GM23338 (cell line): ENCODE results near the gene GRIA3. TPM values are rescaled to one million over a fixed set of nuclear protein-coding genes. Genes with fewer than 3 reads are reported as not detected.

Experiments used
- ATAC-seq: fragments of 200-7000 bp; cut with Tn5 transposase; 3 replicates; pipeline ENCODE4 v1.9.1; 2020
- DNase-seq: peaks from one replicate; pipeline ENCODE4 v3.0.0-alpha.2; 2015; ENCODE audit warnings: low spot score
- H2AFZ ChIP-seq: fragments of 200-600 bp; sonication (generic); 2 replicates; pipeline ENCODE4 v1.8.0; 2016; ENCODE audit warnings: antibody characterized with exemption, mild to moderate bottlenecking, moderate library complexity
- H3F3A ChIP-seq: fragments of 200-600 bp; sonication (generic); replicated peaks from 2 replicates; pipeline ENCODE4 v1.8.0; 2017; ENCODE audit warnings: antibody characterized with exemption, mixed run types, low read depth
- H3K27ac ChIP-seq: fragments of 200-600 bp; sonication (generic); 2 replicates; pipeline ENCODE4 v1.6.1; 2016; ENCODE audit warnings: low read depth
- H3K27me3 ChIP-seq: fragments of 200-600 bp; sonication (generic); 2 replicates; pipeline ENCODE4 v1.8.0; 2016; ENCODE audit warnings: mild to moderate bottlenecking, mixed run types, moderate library complexity; ENCODE audit not compliant: insufficient read depth
- H3K36me3 ChIP-seq: fragments of 200-600 bp; sonication (generic); 2 replicates; pipeline ENCODE4 v1.8.0; 2016; ENCODE audit warnings: mild to moderate bottlenecking; ENCODE audit not compliant: insufficient read depth
- H3K4me1 ChIP-seq: fragments of 200-600 bp; sonication (generic); 2 replicates; pipeline ENCODE4 v1.8.0; 2016; ENCODE audit warnings: mild to moderate bottlenecking, moderate library complexity; ENCODE audit not compliant: insufficient read depth
- H3K4me2 ChIP-seq: fragments of 200-600 bp; sonication (generic); 2 replicates; pipeline ENCODE4 v1.7.1; 2017; ENCODE audit warnings: mixed run types
- H3K4me3 ChIP-seq: fragments of 200-600 bp; sonication (generic); 2 replicates; pipeline ENCODE4 v1.6.1; 2016; ENCODE audit warnings: mixed run types
- H3K79me2 ChIP-seq: fragments of 200-600 bp; sonication (generic); replicated peaks from 2 replicates; pipeline ENCODE4 v1.8.0; 2017; ENCODE audit warnings: mild to moderate bottlenecking; ENCODE audit not compliant: insufficient read depth
- H3K9me2 ChIP-seq: fragments of 200-600 bp; sonication (generic); 2 replicates; pipeline ENCODE4 v1.8.0; 2017; ENCODE audit not compliant: insufficient read depth
- H4K20me1 ChIP-seq: fragments of 200-600 bp; sonication (generic); replicated peaks from 2 replicates; pipeline ENCODE4 v1.8.0; 2017; ENCODE audit warnings: mild to moderate bottlenecking; ENCODE audit not compliant: insufficient read depth
- H3K27ac Mint-ChIP-seq: 2 replicates; pipeline ENCODE4 v1.8.0; 2020; ENCODE audit warnings: inconsistent platforms, mild to moderate bottlenecking, moderate library complexity, mixed read lengths
- H3K27me3 Mint-ChIP-seq: 3 replicates; pipeline ENCODE4 v1.8.0; 2022; ENCODE audit warnings: low read depth, mild to moderate bottlenecking, moderate library complexity, mixed read lengths, inconsistent platforms; ENCODE audit not compliant: insufficient read depth, poor library complexity
- H3K36me3 Mint-ChIP-seq: 3 replicates; pipeline ENCODE4 v1.8.0; 2021; ENCODE audit warnings: low read depth, mild to moderate bottlenecking, inconsistent platforms, moderate library complexity, mixed read lengths
- H3K4me1 Mint-ChIP-seq: 3 replicates; pipeline ENCODE4 v1.8.0; 2020; ENCODE audit warnings: mild to moderate bottlenecking, inconsistent platforms, mixed read lengths
- H3K4me3 Mint-ChIP-seq: 3 replicates; pipeline ENCODE4 v1.8.0; 2021; ENCODE audit warnings: moderate library complexity, mild to moderate bottlenecking, inconsistent platforms, mixed read lengths
- H3K9me3 Mint-ChIP-seq: 3 replicates; pipeline ENCODE4 v1.8.0; 2020; ENCODE audit warnings: moderate library complexity, mild to moderate bottlenecking, inconsistent platforms, mixed read lengths
- EZH2 ChIP-seq: fragments of 200-600 bp; sonication (generic); IDR thresholded peaks from one replicate; pipeline ENCODE4 v1.8.0; 2017; ENCODE audit warnings: antibody characterized with exemption, mild to moderate bottlenecking, low read depth; ENCODE audit not compliant: unreplicated experiment
- EZH2phosphoT487 ChIP-seq: fragments of 200-600 bp; sonication (generic); IDR thresholded peaks from one replicate; pipeline ENCODE4 v1.8.1; 2018; ENCODE audit warnings: antibody characterized with exemption; ENCODE audit not compliant: unreplicated experiment
- NANOG ChIP-seq: IDR thresholded peaks from 2 replicates; pipeline ENCODE4 v1.6.1; 2016; ENCODE audit warnings: antibody characterized with exemption, borderline replicate concordance
- POLR2AphosphoS5 ChIP-seq: IDR thresholded peaks from 2 replicates; pipeline ENCODE4 v1.6.1; 2016; ENCODE audit warnings: antibody characterized with exemption, low read depth
- STAT1 ChIP-seq: IDR thresholded peaks from one replicate; pipeline ENCODE4 v1.6.1; 2016; ENCODE audit warnings: antibody characterized with exemption; ENCODE audit not compliant: unreplicated experiment
- ZNF114 ChIP-seq: fragments of 250-450 bp; sonication (Bioruptor Pico); IDR thresholded peaks from 2 replicates; pipeline ENCODE4 v1.5.0; 2020; ENCODE audit warnings: mild to moderate bottlenecking, moderate library complexity
- ZNF331 ChIP-seq: fragments of 250-450 bp; sonication (Bioruptor Pico); IDR thresholded peaks from 2 replicates; pipeline ENCODE4 v1.5.0; 2020; ENCODE audit warnings: low read depth, mild to moderate bottlenecking, moderate library complexity
- polyA plus RNA-seq: library from polyadenylated mRNA; unstranded; fragments of >200 nt; fragmentation: Nextera tagmentation; extraction: Ambion mirVana; gene quantifications from 2 replicates; pipeline ENCODE4 v1.2.1, GENCODE V29; 2016
- total RNA-seq: library from RNA; depleted of rRNA; stranded (reverse); fragments of >200 nt; shearing (Covaris generic); gene quantifications from 2 replicates; pipeline ENCODE4 v1.2.3, GENCODE V29; 2014
- TF ChIP-seq, protein P1 (sequence below): IDR thresholded peaks from 2 replicates; pipeline ENCODE4 v1.6.1; 2016; ENCODE audit warnings: antibody characterized with exemption
- TF ChIP-seq, protein P2 (sequence below), 2 experiments: fragments of 200-600 bp in 1 of 2; sonication (generic) in 1 of 2; conservative IDR thresholded peaks; 2 replicates each; pipeline versions ENCODE4 v1.5.1 to v1.6.1; 2016 to 2017; ENCODE audit warnings: antibody characterized with exemption in 2 of 2, low read depth in 2 of 2, mild to moderate bottlenecking in 2 of 2, moderate library complexity in 1 of 2
- TF ChIP-seq, protein P3 (sequence below): IDR thresholded peaks from one replicate; pipeline ENCODE4 v1.6.1; 2018; ENCODE audit warnings: antibody characterized with exemption; ENCODE audit not compliant: unreplicated experiment
- TF ChIP-seq, protein P4 (sequence below): fragments of 250-450 bp; sonication (Bioruptor Pico); IDR thresholded peaks from 2 replicates; pipeline ENCODE4 v1.5.0; 2020; ENCODE audit warnings: mild to moderate bottlenecking, moderate library complexity

Gene GRIA3
- total and polyA plus RNA-seq, 2 experiments from 2014 or later = 2.7 to 5.6 TPM

DNA sequence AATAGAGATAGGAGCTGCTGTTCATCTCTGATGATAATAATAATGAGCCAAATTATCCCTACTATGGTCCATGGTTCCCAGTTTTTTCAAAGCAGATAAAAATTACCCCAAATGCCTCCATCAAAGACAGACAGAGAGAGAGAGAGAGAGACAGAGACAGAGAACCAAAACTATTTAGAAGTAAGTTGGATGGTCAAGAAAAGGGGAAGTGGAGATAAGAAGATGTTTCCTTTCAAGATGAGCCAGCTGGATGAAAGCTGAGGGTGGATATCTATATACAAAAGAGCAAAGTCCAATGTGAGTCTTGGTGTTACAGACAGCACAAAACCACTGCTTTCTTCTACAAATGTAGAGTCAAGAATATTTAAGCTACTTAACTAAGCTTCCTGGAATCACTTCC is 173.9 kb downstream of the GRIA3 start (continued):
- no peak for TF ChIP-seq ZNF114
- no peak for TF ChIP-seq POLR2AphosphoS5
- no peak for TF ChIP-seq ZNF331
- TF ChIP-seq, protein P1, sequence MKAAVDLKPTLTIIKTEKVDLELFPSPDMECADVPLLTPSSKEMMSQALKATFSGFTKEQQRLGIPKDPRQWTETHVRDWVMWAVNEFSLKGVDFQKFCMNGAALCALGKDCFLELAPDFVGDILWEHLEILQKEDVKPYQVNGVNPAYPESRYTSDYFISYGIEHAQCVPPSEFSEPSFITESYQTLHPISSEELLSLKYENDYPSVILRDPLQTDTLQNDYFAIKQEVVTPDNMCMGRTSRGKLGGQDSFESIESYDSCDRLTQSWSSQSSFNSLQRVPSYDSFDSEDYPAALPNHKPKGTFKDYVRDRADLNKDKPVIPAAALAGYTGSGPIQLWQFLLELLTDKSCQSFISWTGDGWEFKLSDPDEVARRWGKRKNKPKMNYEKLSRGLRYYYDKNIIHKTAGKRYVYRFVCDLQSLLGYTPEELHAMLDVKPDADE = no peak
- TF ChIP-seq, protein P2, sequence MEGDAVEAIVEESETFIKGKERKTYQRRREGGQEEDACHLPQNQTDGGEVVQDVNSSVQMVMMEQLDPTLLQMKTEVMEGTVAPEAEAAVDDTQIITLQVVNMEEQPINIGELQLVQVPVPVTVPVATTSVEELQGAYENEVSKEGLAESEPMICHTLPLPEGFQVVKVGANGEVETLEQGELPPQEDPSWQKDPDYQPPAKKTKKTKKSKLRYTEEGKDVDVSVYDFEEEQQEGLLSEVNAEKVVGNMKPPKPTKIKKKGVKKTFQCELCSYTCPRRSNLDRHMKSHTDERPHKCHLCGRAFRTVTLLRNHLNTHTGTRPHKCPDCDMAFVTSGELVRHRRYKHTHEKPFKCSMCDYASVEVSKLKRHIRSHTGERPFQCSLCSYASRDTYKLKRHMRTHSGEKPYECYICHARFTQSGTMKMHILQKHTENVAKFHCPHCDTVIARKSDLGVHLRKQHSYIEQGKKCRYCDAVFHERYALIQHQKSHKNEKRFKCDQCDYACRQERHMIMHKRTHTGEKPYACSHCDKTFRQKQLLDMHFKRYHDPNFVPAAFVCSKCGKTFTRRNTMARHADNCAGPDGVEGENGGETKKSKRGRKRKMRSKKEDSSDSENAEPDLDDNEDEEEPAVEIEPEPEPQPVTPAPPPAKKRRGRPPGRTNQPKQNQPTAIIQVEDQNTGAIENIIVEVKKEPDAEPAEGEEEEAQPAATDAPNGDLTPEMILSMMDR (conservative IDR thresholded peaks at IDR 0.05; ENCODE audit: low read depth in 2 of 2) = no peak
- no peak for TF ChIP-seq STAT1
- no peak for TF ChIP-seq NANOG

DNA sequence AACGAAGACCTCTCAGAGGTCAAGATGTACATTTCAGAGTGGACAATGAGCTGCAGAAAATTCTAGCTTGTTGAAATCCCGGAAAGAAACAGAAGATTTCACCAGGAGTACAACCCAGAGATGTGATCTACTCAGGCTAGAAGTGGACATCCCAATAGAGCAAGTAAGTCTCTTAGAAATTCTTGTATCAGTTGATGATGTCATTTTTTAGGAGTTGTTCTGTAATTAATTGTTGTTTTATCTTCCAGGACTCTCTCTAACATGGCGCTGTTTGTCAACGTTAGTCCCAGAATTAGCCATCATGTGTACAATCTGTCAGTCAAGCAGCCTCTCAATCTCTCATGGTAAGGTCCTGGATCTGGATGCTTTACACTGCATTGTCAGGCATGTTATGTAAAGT is 174.4 kb downstream of the GRIA3 start:
- Histone ChIP-seq H2AFZ (no peak overlapping the region), H3K4me1 (peaks cover 6% of the 10 kb centered on the region), H3K36me3 (no peaks in the 10 kb centered on the region), H3K4me3 (no peak overlapping the region), H3K9me2 (no peaks in the 10 kb centered on the region), H3K4me2 (no peak overlapping the region), H3K27ac (no peak overlapping the region), H3K27me3 (no peaks in the 10 kb centered on the region), H3F3A (no peaks in the 10 kb centered on the region), H4K20me1 (no peaks in the 10 kb centered on the region), H3K79me2 (no peaks in the 10 kb centered on the region)
- H3K4me3 Mint-ChIP-seq = no peak overlapping the region
- H3K4me1 Mint-ChIP-seq = peaks cover 19% of the 10 kb centered on the region
- H3K9me3 Mint-ChIP-seq = no peaks in the 10 kb centered on the region
- no peak for DNase-seq
- no peak for ATAC-seq
- H3K27ac Mint-ChIP-seq = no peak overlapping the region
- H3K36me3 Mint-ChIP-seq = no peaks in the 10 kb centered on the region
- H3K27me3 Mint-ChIP-seq = no peaks in the 10 kb centered on the region
- TF ChIP-seq, protein P2 (conservative IDR thresholded peaks at IDR 0.05; ENCODE audit: low read depth in 2 of 2) = no peak
- no peak for TF ChIP-seq NANOG
- TF ChIP-seq EZH2 = no peak
- TF ChIP-seq EZH2phosphoT487 = no peak
- no peak for TF ChIP-seq ZNF114
- TF ChIP-seq, protein P3, sequence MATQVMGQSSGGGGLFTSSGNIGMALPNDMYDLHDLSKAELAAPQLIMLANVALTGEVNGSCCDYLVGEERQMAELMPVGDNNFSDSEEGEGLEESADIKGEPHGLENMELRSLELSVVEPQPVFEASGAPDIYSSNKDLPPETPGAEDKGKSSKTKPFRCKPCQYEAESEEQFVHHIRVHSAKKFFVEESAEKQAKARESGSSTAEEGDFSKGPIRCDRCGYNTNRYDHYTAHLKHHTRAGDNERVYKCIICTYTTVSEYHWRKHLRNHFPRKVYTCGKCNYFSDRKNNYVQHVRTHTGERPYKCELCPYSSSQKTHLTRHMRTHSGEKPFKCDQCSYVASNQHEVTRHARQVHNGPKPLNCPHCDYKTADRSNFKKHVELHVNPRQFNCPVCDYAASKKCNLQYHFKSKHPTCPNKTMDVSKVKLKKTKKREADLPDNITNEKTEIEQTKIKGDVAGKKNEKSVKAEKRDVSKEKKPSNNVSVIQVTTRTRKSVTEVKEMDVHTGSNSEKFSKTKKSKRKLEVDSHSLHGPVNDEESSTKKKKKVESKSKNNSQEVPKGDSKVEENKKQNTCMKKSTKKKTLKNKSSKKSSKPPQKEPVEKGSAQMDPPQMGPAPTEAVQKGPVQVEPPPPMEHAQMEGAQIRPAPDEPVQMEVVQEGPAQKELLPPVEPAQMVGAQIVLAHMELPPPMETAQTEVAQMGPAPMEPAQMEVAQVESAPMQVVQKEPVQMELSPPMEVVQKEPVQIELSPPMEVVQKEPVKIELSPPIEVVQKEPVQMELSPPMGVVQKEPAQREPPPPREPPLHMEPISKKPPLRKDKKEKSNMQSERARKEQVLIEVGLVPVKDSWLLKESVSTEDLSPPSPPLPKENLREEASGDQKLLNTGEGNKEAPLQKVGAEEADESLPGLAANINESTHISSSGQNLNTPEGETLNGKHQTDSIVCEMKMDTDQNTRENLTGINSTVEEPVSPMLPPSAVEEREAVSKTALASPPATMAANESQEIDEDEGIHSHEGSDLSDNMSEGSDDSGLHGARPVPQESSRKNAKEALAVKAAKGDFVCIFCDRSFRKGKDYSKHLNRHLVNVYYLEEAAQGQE = no peak
- TF ChIP-seq, protein P4, sequence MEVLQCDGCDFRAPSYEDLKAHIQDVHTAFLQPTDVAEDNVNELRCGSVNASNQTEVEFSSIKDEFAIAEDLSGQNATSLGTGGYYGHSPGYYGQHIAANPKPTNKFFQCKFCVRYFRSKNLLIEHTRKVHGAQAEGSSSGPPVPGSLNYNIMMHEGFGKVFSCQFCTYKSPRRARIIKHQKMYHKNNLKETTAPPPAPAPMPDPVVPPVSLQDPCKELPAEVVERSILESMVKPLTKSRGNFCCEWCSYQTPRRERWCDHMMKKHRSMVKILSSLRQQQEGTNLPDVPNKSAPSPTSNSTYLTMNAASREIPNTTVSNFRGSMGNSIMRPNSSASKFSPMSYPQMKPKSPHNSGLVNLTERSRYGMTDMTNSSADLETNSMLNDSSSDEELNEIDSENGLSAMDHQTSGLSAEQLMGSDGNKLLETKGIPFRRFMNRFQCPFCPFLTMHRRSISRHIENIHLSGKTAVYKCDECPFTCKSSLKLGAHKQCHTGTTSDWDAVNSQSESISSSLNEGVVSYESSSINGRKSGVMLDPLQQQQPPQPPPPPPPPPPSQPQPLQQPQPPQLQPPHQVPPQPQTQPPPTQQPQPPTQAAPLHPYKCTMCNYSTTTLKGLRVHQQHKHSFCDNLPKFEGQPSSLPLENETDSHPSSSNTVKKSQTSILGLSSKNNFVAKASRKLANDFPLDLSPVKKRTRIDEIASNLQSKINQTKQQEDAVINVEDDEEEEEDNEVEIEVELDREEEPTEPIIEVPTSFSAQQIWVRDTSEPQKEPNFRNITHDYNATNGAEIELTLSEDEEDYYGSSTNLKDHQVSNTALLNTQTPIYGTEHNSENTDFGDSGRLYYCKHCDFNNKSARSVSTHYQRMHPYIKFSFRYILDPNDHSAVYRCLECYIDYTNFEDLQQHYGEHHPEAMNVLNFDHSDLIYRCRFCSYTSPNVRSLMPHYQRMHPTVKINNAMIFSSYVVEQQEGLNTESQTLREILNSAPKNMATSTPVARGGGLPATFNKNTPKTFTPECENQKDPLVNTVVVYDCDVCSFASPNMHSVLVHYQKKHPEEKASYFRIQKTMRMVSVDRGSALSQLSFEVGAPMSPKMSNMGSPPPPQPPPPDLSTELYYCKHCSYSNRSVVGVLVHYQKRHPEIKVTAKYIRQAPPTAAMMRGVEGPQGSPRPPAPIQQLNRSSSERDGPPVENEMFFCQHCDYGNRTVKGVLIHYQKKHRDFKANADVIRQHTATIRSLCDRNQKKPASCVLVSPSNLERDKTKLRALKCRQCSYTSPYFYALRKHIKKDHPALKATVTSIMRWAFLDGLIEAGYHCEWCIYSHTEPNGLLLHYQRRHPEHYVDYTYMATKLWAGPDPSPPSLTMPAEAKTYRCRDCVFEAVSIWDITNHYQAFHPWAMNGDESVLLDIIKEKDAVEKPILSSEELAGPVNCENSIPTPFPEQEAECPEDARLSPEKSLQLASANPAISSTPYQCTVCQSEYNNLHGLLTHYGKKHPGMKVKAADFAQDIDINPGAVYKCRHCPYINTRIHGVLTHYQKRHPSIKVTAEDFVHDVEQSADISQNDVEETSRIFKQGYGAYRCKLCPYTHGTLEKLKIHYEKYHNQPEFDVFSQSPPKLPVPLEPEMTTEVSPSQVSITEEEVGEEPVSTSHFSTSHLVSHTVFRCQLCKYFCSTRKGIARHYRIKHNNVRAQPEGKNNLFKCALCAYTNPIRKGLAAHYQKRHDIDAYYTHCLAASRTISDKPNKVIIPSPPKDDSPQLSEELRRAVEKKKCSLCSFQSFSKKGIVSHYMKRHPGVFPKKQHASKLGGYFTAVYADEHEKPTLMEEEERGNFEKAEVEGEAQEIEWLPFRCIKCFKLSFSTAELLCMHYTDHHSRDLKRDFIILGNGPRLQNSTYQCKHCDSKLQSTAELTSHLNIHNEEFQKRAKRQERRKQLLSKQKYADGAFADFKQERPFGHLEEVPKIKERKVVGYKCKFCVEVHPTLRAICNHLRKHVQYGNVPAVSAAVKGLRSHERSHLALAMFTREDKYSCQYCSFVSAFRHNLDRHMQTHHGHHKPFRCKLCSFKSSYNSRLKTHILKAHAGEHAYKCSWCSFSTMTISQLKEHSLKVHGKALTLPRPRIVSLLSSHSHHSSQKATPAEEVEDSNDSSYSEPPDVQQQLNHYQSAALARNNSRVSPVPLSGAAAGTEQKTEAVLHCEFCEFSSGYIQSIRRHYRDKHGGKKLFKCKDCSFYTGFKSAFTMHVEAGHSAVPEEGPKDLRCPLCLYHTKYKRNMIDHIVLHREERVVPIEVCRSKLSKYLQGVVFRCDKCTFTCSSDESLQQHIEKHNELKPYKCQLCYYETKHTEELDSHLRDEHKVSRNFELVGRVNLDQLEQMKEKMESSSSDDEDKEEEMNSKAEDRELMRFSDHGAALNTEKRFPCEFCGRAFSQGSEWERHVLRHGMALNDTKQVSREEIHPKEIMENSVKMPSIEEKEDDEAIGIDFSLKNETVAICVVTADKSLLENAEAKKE (CRISPR knock-in tag) = no peak
